Upper lobe of left lung (tissue), 4 donors: ENCODE results near the gene COX7B.

Source experiments
- CTCF ChIP-seq, 6 experiments: fragments of 450-650 bp in 4 of 6; fragments of 200-600 bp in 2 of 6; sonication (generic) in 2 of 6; IDR thresholded peaks; one replicate each; pipeline ENCODE4 v1.5.1; 2016 to 2019; ENCODE audit warnings: antibody characterized with exemption in 6 of 6
- EP300 ChIP-seq, 4 donors: sonication (generic); formaldehyde crosslinking; IDR thresholded peaks; one replicate each; pipeline ENCODE4 v1.5.1; 2017; ENCODE audit warnings: antibody characterized with exemption in 4 of 4, control low read depth in 2 of 4
- POLR2A ChIP-seq, 4 donors: fragments of 450-650 bp; IDR thresholded peaks; one replicate each; pipeline ENCODE4 v1.5.1; 2016 to 2017; ENCODE audit warnings: antibody characterized with exemption in 4 of 4, mild to moderate bottlenecking in 2 of 4
- POLR2AphosphoS5 ChIP-seq, 2 donors: sonication (generic); formaldehyde crosslinking; IDR thresholded peaks; one replicate each; pipeline ENCODE4 v1.5.1; 2017; ENCODE audit warnings: antibody characterized with exemption in 2 of 2

DNA sequence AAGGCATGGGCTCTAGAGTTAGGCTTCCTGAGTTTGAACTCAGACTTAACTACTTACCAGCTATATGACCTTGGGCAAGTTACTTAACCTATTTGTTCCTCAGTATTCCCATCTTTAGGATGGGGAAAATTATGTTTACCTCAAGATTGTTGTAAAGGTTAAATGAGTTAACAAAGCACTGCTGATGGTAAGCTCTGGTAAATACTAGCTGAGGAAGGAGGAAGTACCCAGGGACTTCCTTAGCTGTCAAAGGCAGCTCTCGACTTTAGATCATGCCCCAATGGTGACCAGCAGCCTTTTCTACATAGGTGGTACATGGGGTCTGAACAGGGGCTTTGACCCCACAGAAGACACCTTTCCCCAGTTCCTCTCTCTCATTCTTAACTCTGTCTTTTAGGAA, 31.3 kb downstream of the COX7B start:
- TF ChIP-seq CTCF (IDR thresholded peaks at IDR 0.05) = no peak
- no peak for TF ChIP-seq POLR2A (IDR thresholded peaks at IDR 0.05)
- no peak for TF ChIP-seq POLR2AphosphoS5 (IDR thresholded peaks at IDR 0.05)
- TF ChIP-seq EP300 (IDR thresholded peaks at IDR 0.05) = no peak
